GM19238 (cell line): Measurements from ENCODE around the gene ITLN2.
"Not testable (repeated sequence)": the region's sequence is repeated elsewhere in the genome, so short reads cannot be mapped to it uniquely, and the experiment has no call there.

Experiments
- DNase-seq: peaks from one replicate; pipeline ENCODE4 v3.0.0; 2011; ENCODE audit warnings: low spot score; ENCODE audit not compliant: insufficient read length

The ITLN2 gene

DNA sequence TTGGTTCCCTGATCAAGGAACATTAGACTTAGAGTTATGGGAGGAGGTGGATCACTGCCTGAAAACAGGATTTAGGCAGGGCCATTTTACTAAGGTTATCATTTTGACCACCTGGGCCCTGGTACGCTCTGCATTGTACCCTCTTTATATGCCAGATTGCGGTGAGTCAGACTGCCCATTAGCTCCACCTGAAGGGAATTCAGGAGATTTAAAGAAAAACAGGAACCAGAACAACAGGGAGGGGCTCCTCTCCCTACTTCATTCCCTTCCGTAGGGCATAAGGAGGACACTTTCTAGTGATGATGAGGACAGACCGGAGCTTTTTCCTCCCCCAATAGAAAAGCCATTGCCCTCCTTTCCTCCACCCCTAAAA is 49.0 kb downstream of the ITLN2 start:
- DNase-seq: no peak

DNA sequence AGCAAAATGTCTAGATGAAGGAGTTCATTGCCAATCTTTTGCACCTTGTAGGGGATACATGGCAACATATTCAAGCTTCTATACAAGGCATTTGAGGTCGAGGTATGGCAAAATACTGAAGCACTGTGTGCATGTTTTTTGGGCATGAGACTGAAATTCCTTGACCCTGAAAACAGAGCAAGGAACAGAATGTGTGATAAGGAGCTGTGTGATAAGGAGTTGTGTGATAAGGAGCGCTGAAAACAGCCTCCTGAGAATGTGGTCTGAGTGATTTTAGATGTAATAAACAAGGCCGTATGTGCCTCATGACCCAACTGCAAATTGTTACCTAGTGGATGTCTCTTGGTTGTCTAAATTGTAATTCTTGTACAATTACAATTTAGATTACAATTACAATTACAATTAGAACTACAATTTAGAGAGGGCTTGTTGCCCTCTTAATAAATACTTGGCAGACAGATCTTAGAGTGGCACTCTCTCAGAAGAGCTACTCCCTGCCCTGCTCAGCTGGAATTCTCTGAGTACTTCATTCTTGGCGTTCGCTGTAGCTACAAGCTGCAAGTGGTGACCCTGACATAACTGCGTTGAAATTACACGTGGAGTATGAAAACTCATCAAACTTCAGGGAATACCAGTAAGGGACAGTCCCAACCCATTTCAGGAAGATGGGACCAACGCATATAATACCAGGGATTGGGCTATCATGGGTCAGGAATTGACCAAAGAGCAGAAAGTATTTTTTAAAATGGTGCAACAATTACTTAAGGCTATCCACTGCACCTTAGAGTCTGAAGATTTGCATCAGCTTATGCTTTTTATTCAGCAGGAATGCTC is 49.6 kb downstream of the ITLN2 start:
- no peak for DNase-seq

GRCh38 chr1:160902251-160902650 is 52.4 kb downstream of the ITLN2 start:
- DNase-seq: not testable (repeated sequence)

GRCh38 chr1:160901768-160902167 is 52.8 kb downstream of the ITLN2 start:
- DNase-seq: no peak

DNA sequence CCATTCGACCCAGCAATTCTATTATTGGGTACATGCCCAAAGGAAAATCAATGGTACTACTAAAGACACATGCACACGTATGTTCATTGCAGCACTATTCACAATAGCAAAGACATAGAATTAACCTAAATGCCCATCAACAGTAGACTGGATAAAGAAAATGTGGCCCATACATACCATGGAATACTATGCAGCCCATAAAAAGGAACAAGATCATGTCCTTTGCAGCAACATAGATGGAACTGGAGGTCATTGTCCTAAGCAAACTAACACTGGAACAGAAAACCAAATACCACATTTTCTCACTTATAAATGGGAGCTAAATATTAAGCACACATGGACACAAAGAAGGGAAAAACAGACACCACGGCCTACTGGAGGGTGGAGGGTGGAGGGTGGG is 53.9 kb downstream of the ITLN2 start:
- DNase-seq: not testable (repeated sequence)
